ENCODE data around the gene PPIA.

GRCh38 chr7:44771358-44771757 lies 25.1 kb upstream of the PPIA start:
- TF ChIP-seq EZH2 (IDR thresholded peaks at IDR 0.05; ENCODE audit: borderline replicate concordance, low read depth, low read length, severe bottlenecking) (no peak), CTCF (IDR thresholded peaks at IDR 0.05; ENCODE audit: borderline replicate concordance, extremely low read depth, low read length, poor library complexity, severe bottlenecking) (no peak)
